ENCODE results near the gene WDR86.

The WDR86 gene

GRCh38 chr7:151431281-151431767 lies 21.5 kb upstream of the WDR86 start:
- H2AFZ ChIP-seq (ENCODE audit: low read length) = no peak overlapping the region
- no peak overlapping the region for H3K4me3 ChIP-seq (ENCODE audit: low read depth, low read length, poor library complexity, severe bottlenecking)
- H3K9me3 ChIP-seq (ENCODE audit: low read length) = no peaks in the 10 kb centered on the region
- no peak overlapping the region for H3K4me2 ChIP-seq (ENCODE audit: low read length)
- no peaks in the 10 kb centered on the region for H3K79me2 ChIP-seq (ENCODE audit: insufficient read depth, low read length)
- peaks cover 13% of the 10 kb centered on the region for H3K4me1 ChIP-seq (ENCODE audit: insufficient read depth, low read length, severe bottlenecking)
- H3K27me3 ChIP-seq (ENCODE audit: insufficient read depth, low read length) = peaks cover 15% of the 10 kb centered on the region; the same call in 1 of the 2 replicates
- H3K9ac ChIP-seq (ENCODE audit: low read length) = no peak overlapping the region
- no peak overlapping the region for H3K27ac ChIP-seq (ENCODE audit: low read depth, low read length, poor library complexity, severe bottlenecking)
- no peak for TF ChIP-seq EZH2 (IDR thresholded peaks at IDR 0.05; ENCODE audit: borderline replicate concordance, low read length)
- TF ChIP-seq, protein P1, sequence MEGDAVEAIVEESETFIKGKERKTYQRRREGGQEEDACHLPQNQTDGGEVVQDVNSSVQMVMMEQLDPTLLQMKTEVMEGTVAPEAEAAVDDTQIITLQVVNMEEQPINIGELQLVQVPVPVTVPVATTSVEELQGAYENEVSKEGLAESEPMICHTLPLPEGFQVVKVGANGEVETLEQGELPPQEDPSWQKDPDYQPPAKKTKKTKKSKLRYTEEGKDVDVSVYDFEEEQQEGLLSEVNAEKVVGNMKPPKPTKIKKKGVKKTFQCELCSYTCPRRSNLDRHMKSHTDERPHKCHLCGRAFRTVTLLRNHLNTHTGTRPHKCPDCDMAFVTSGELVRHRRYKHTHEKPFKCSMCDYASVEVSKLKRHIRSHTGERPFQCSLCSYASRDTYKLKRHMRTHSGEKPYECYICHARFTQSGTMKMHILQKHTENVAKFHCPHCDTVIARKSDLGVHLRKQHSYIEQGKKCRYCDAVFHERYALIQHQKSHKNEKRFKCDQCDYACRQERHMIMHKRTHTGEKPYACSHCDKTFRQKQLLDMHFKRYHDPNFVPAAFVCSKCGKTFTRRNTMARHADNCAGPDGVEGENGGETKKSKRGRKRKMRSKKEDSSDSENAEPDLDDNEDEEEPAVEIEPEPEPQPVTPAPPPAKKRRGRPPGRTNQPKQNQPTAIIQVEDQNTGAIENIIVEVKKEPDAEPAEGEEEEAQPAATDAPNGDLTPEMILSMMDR (IDR thresholded peaks at IDR 0.05; ENCODE audit: low read length) = no peak
- no peaks in the 10 kb centered on the region for H3F3A ChIP-seq (ENCODE audit: insufficient read depth, low read length)
- no peaks in the 10 kb centered on the region for H4K20me1 ChIP-seq (ENCODE audit: insufficient read depth, low read length)
- no peaks in the 10 kb centered on the region for H3K9me2 ChIP-seq (ENCODE audit: low read depth, low read length)
- no peaks in the 10 kb centered on the region for H3K36me3 ChIP-seq (ENCODE audit: insufficient read depth, low read length)

- H4K20me1 ChIP-seq (ENCODE audit: insufficient read depth, low read length) = no peaks in the 10 kb centered on the region
- no peaks in the 10 kb centered on the region for H3F3A ChIP-seq (ENCODE audit: insufficient read depth, low read length)
- no peak for TF ChIP-seq EZH2 (IDR thresholded peaks at IDR 0.05; ENCODE audit: borderline replicate concordance, low read length)
- TF ChIP-seq, protein P1 (IDR thresholded peaks at IDR 0.05; ENCODE audit: low read length) = no peak
- H3K4me3 ChIP-seq (ENCODE audit: low read depth, low read length, poor library complexity, severe bottlenecking) = no peak overlapping the region
- no peaks in the 10 kb centered on the region for H3K9me3 ChIP-seq (ENCODE audit: low read length)
- H3K4me2 ChIP-seq (ENCODE audit: low read length) = no peak overlapping the region
- H3K79me2 ChIP-seq (ENCODE audit: insufficient read depth, low read length) = no peaks in the 10 kb centered on the region
- peaks cover 13% of the 10 kb centered on the region for H3K4me1 ChIP-seq (ENCODE audit: insufficient read depth, low read length, severe bottlenecking)
- no peaks in the 10 kb centered on the region for H3K9me2 ChIP-seq (ENCODE audit: low read depth, low read length)
- no peak overlapping the region for H2AFZ ChIP-seq (ENCODE audit: low read length)
- H3K9ac ChIP-seq (ENCODE audit: low read length) = no peak overlapping the region
- H3K27ac ChIP-seq (ENCODE audit: low read depth, low read length, poor library complexity, severe bottlenecking) = no peak overlapping the region
- H3K36me3 ChIP-seq (ENCODE audit: insufficient read depth, low read length) = no peaks in the 10 kb centered on the region
- peaks cover 15% of the 10 kb centered on the region; the same call in 1 of the 2 replicates for H3K27me3 ChIP-seq (ENCODE audit: insufficient read depth, low read length)
Observed at GRCh38 chr7:151430391-151431205, 20.8 kb upstream of the WDR86 start.

DNA sequence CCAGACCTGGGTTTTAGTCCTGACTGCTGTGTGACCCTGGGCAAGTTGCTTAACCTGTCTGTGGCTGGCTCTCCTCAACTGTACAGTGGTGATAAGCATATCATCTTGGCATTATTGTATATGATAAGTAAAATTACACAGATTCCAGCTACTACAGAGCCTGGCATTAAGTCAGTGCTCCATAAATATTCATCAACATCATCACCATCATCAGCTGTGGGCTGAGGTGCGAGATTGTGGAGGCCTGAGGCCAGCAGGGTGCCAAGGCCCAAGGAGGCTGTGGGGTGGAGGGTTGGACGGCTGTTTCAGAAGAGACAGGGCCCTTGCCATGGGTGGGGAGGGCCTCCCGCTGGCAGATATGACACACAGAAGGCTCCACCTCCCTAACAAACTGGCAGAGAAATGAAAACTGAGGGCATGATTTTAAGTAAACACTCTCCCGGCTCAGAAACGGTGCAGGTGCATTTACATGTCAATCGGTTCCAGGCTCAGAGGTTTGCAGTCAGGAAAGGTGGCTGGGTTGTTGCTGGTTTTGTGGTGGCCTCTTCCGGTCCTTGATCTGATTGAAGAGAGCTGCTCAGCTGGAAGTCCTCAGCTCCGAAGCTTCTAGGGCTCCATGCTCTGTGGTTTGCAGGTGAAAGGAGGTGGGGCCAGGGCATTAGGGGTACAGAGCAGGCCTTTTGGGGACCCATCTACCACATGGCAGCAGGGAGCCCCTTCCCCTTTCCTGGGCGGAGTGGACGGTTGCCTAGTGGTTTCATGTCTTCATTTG lies 19.9 kb upstream of the WDR86 start:
- Histone ChIP-seq H3K36me3 (ENCODE audit: insufficient read depth, low read length) (no peaks in the 10 kb centered on the region), H3F3A (ENCODE audit: insufficient read depth, low read length) (no peaks in the 10 kb centered on the region), H3K9ac (ENCODE audit: low read length) (no peak overlapping the region), H3K4me1 (ENCODE audit: insufficient read depth, low read length, severe bottlenecking) (peaks cover 13% of the 10 kb centered on the region), H3K27ac (ENCODE audit: low read depth, low read length, poor library complexity, severe bottlenecking) (no peak overlapping the region), H4K20me1 (ENCODE audit: insufficient read depth, low read length) (no peaks in the 10 kb centered on the region), H3K27me3 (ENCODE audit: insufficient read depth, low read length) (peaks cover 15% of the 10 kb centered on the region; the same call in 1 of the 2 replicates), H3K9me2 (ENCODE audit: low read depth, low read length) (no peaks in the 10 kb centered on the region), H3K79me2 (ENCODE audit: insufficient read depth, low read length) (no peaks in the 10 kb centered on the region), H3K9me3 (ENCODE audit: low read length) (no peaks in the 10 kb centered on the region), H3K4me3 (ENCODE audit: low read depth, low read length, poor library complexity, severe bottlenecking) (no peak overlapping the region), H3K4me2 (ENCODE audit: low read length) (peak overlapping the region; percentile 19; the same call in 1 of the 2 replicates), H2AFZ (ENCODE audit: low read length) (no peak overlapping the region)
- TF ChIP-seq, protein P1 (IDR thresholded peaks at IDR 0.05; ENCODE audit: low read length) = no peak
- TF ChIP-seq EZH2 (IDR thresholded peaks at IDR 0.05; ENCODE audit: borderline replicate concordance, low read length) = no peak
